H9 (cell line): ENCODE measurements around the gene VSIG2. TPM values are rescaled to one million over a fixed set of nuclear protein-coding genes. Genes with fewer than 3 reads are reported as not detected.

ENCODE experiments used
- DNase-seq: peaks from one replicate; pipeline ENCODE4 v3.0.0-alpha.2; 2017
- H2AFZ ChIP-seq: one replicate; pipeline ENCODE4 v1.6.1; 2013; ENCODE audit warnings: mild to moderate bottlenecking, low read length, control low read depth, moderate library complexity
- H2AK5ac ChIP-seq: 2 replicates; pipeline ENCODE4 v1.6.1; 2013; ENCODE audit warnings: low read length, control low read depth, mixed read lengths; ENCODE audit not compliant: insufficient read length
- H2BK120ac ChIP-seq: one replicate; pipeline ENCODE4 v1.6.1; 2013; ENCODE audit warnings: low read depth, mild to moderate bottlenecking, low read length, control low read depth, inconsistent platforms; ENCODE audit not compliant: poor library complexity, severe bottlenecking
- H2BK12ac ChIP-seq: 2 replicates; pipeline ENCODE4 v1.6.1; 2013; ENCODE audit warnings: low read length, control low read depth, mixed read lengths, low read depth; ENCODE audit not compliant: insufficient read length
- H2BK15ac ChIP-seq: 2 replicates; pipeline ENCODE4 v1.6.1; 2013; ENCODE audit warnings: low read depth, low read length, control low read depth
- H2BK20ac ChIP-seq: one replicate; pipeline ENCODE4 v1.6.1; 2013; ENCODE audit warnings: low read depth, mild to moderate bottlenecking, low read length, control low read depth, inconsistent platforms; ENCODE audit not compliant: poor library complexity, severe bottlenecking
- H2BK5ac ChIP-seq: 2 replicates; pipeline ENCODE4 v1.6.1; 2013; ENCODE audit warnings: low read length, control low read depth, mixed read lengths; ENCODE audit not compliant: insufficient read length
- H3K14ac ChIP-seq: 2 replicates; pipeline ENCODE4 v1.6.1; 2013; ENCODE audit warnings: low read length, control low read depth; ENCODE audit not compliant: insufficient read depth
- H3K18ac ChIP-seq: 2 replicates; pipeline ENCODE4 v1.6.1; 2013; ENCODE audit warnings: low read depth, mild to moderate bottlenecking, mixed read lengths, low read length, control low read depth; ENCODE audit not compliant: insufficient read length
- H3K23ac ChIP-seq: 2 replicates; pipeline ENCODE4 v1.6.1; 2013; ENCODE audit warnings: low read length, control low read depth, mixed read lengths, low read depth; ENCODE audit not compliant: insufficient read length
- H3K23me2 ChIP-seq: 2 replicates; pipeline ENCODE4 v1.6.1; 2013; ENCODE audit warnings: low read depth, mild to moderate bottlenecking, mixed read lengths, low read length, control low read depth; ENCODE audit not compliant: insufficient read length, poor library complexity, severe bottlenecking
- H3K27ac ChIP-seq: 2 replicates; pipeline ENCODE4 v1.5.1; 2013; ENCODE audit warnings: low read length, control low read depth, mixed read lengths, low read depth; ENCODE audit not compliant: insufficient read length
- H3K27me3 ChIP-seq: 2 replicates; pipeline ENCODE4 v1.6.1; 2013; ENCODE audit warnings: low read length, control low read depth, inconsistent platforms; ENCODE audit not compliant: insufficient read depth
- H3K4ac ChIP-seq: 2 replicates; pipeline ENCODE4 v1.6.1; 2013; ENCODE audit warnings: low read depth, mild to moderate bottlenecking, control low read depth, inconsistent platforms, low read length, moderate library complexity
- H3K4me1 ChIP-seq: 2 replicates; pipeline ENCODE4 v1.6.1; 2013; ENCODE audit warnings: low read length, control low read depth, inconsistent platforms; ENCODE audit not compliant: insufficient read depth
- H3K4me2 ChIP-seq: 2 replicates; pipeline ENCODE4 v1.6.1; 2013; ENCODE audit warnings: low read length, control low read depth, mixed read lengths; ENCODE audit not compliant: insufficient read length, insufficient read depth
- H3K56ac ChIP-seq: 2 replicates; pipeline ENCODE4 v1.6.1; 2013; ENCODE audit warnings: low read depth, mild to moderate bottlenecking, mixed read lengths, low read length, control low read depth; ENCODE audit not compliant: insufficient read length
- H3K79me1 ChIP-seq: 2 replicates; pipeline ENCODE4 v1.6.1; 2013; ENCODE audit warnings: low read depth, mild to moderate bottlenecking, moderate library complexity, low read length, control low read depth, inconsistent platforms; ENCODE audit not compliant: insufficient read depth, poor library complexity, severe bottlenecking
- H3K79me2 ChIP-seq: 2 replicates; pipeline ENCODE4 v1.6.1; 2013; ENCODE audit warnings: low read length, control low read depth, inconsistent platforms; ENCODE audit not compliant: insufficient read depth
- H3K9ac ChIP-seq: 2 replicates; pipeline ENCODE4 v1.6.1; 2013; ENCODE audit warnings: low read length, control low read depth, mixed read lengths; ENCODE audit not compliant: insufficient read length; ENCODE audit errors: extremely low read depth
- H3K9me3 ChIP-seq: one replicate; pipeline ENCODE4 v1.6.1; 2013; ENCODE audit warnings: low read depth, low read length, inconsistent platforms; ENCODE audit not compliant: control insufficient read depth
- H3T11ph ChIP-seq: one replicate; pipeline ENCODE4 v1.6.1; 2013; ENCODE audit warnings: mild to moderate bottlenecking, low read length, control low read depth, inconsistent platforms
- H4K20me1 ChIP-seq: one replicate; pipeline ENCODE4 v1.6.1; 2013; ENCODE audit not compliant: control insufficient read depth, insufficient read length, insufficient read depth
- H4K5ac ChIP-seq: 2 replicates; pipeline ENCODE4 v1.6.1; 2013; ENCODE audit warnings: low read depth, mild to moderate bottlenecking, mixed read lengths, low read length, control low read depth; ENCODE audit not compliant: insufficient read length
- H4K8ac ChIP-seq: replicated peaks from 2 replicates; pipeline ENCODE4 v1.6.1; 2013; ENCODE audit warnings: low read length, control low read depth, mixed read lengths, low read depth; ENCODE audit not compliant: insufficient read length
- H4K91ac ChIP-seq: 2 replicates; pipeline ENCODE4 v1.6.1; 2013; ENCODE audit warnings: low read depth, mild to moderate bottlenecking, moderate library complexity, mixed read lengths, low read length, control low read depth; ENCODE audit not compliant: insufficient read length
- H3K27ac Mint-ChIP-seq, 3 experiments: 2 replicates in 2 of 3; 3 replicates in 1 of 3; pipeline ENCODE4 v1.8.0; 2020 to 2021; ENCODE audit warnings: mixed read lengths in 3 of 3, mild to moderate bottlenecking in 1 of 3, moderate library complexity in 1 of 3
- H3K27me3 Mint-ChIP-seq: 2 replicates; pipeline ENCODE4 v1.8.0; 2021; ENCODE audit warnings: low read depth, mild to moderate bottlenecking, moderate library complexity, mixed read lengths
- H3K36me3 Mint-ChIP-seq, 3 experiments: 2 replicates in 2 of 3; 3 replicates in 1 of 3; pipeline ENCODE4 v1.8.0; 2020 to 2021; ENCODE audit warnings: low read depth in 3 of 3, mixed read lengths in 3 of 3; ENCODE audit not compliant: insufficient read depth in 1 of 3
- H3K4me1 Mint-ChIP-seq, 2 experiments: 2 replicates each; pipeline ENCODE4 v1.8.0; 2020; ENCODE audit warnings: mixed read lengths in 2 of 2
- H3K4me3 Mint-ChIP-seq, 2 experiments: 2 replicates in 1 of 2; 3 replicates in 1 of 2; pipeline ENCODE4 v1.8.0; 2020 to 2021; ENCODE audit warnings: mild to moderate bottlenecking in 2 of 2, mixed read lengths in 2 of 2, moderate library complexity in 1 of 2
- H3K9me3 Mint-ChIP-seq, 2 experiments: 2 replicates in 1 of 2; 3 replicates in 1 of 2; pipeline ENCODE4 v1.8.0; 2020; ENCODE audit warnings: mild to moderate bottlenecking in 2 of 2, mixed read lengths in 2 of 2, moderate library complexity in 1 of 2
- CTCF ChIP-seq: fragments of 200-600 bp; sonication (generic); conservative IDR thresholded peaks from 3 replicates; pipeline ENCODE4 v1.8.0; 2021; ENCODE audit warnings: antibody characterized with exemption, mild to moderate bottlenecking
- WGBS: extraction: QIAGEN DNeasy Blood & Tissue Kit; methylation state at CpG from one replicate; pipeline ENCODE4 v1.1.7; 2013; ENCODE audit warnings: missing lambda C conversion rate, low lambda C conversion rate, mixed read lengths; ENCODE audit not compliant: insufficient read length; ENCODE audit errors: extremely low coverage; 5-methylcytosine and 5-hydroxymethylcytosine counted together
- total RNA-seq: library from RNA; stranded (reverse); gene quantifications from 2 replicates; pipeline ENCODE4 v1.2.1, GENCODE V29; 2021

Gene VSIG2
- total RNA-seq, 1 experiment from 2014 or later = not detected

- H3K9me3 ChIP-seq = no peaks in the 10 kb centered on the region
- no peak for TF ChIP-seq CTCF
- no peaks in the 10 kb centered on the region for H3K79me1 ChIP-seq
- no peak overlapping the region for H2BK5ac ChIP-seq
- H4K5ac ChIP-seq = no peak overlapping the region
- no peak overlapping the region for H3K9ac ChIP-seq
- H3K14ac ChIP-seq = no peak overlapping the region
- H3K23ac ChIP-seq = no peak overlapping the region
- H2BK20ac ChIP-seq = no peak overlapping the region
- no peak overlapping the region for H4K8ac ChIP-seq
- peaks cover 51% of the 10 kb centered on the region for H3K27me3 Mint-ChIP-seq
- H2AFZ ChIP-seq = no peak overlapping the region
- H2AK5ac ChIP-seq = no peak overlapping the region
- DNase-seq = peak; percentile 50
- WGBS = no CpG with 5 or more reads among the region's 45 CpGs
- H3K79me2 ChIP-seq = no peaks in the 10 kb centered on the region
- H2BK120ac ChIP-seq = no peak overlapping the region
- H3K27ac Mint-ChIP-seq = no peak overlapping the region; a peak in 1 of 7 replicates
- no peaks in the 10 kb centered on the region for H4K20me1 ChIP-seq
- no peak overlapping the region for H2BK15ac ChIP-seq
- peaks cover 0 to 6% of the 10 kb centered on the region in 2 experiments; a peak in 1 of 5 replicates for H3K9me3 Mint-ChIP-seq
- no peak overlapping the region for H4K91ac ChIP-seq
- H3K56ac ChIP-seq = no peak overlapping the region
- H3K27me3 ChIP-seq = peaks cover 40% of the 10 kb centered on the region
- H3T11ph ChIP-seq = no peak overlapping the region
- H3K4me2 ChIP-seq = peak overlapping the region; percentile 70
- no peaks in the 10 kb centered on the region for H3K4me1 ChIP-seq
- peaks cover 24% of the 10 kb centered on the region for H3K23me2 ChIP-seq
- H3K4me1 Mint-ChIP-seq = peaks cover 33 to 42% of the 10 kb centered on the region in 2 experiments
- no peak overlapping the region for H3K18ac ChIP-seq
- peaks cover 7 to 11% (median 9%) of the 10 kb centered on the region in 3 experiments; a peak in 6 of 7 replicates for H3K36me3 Mint-ChIP-seq
- peak overlapping the region; percentile 75 to 90 for H3K4me3 Mint-ChIP-seq
- no peak overlapping the region for H3K4ac ChIP-seq
- H2BK12ac ChIP-seq = no peak overlapping the region
- H3K27ac ChIP-seq = no peak overlapping the region
Measured at GRCh38 chr11:124762624-124763155, 10.6 kb upstream of the VSIG2 start.
